Endothelial cell of umbilical vein (primary cell): ENCODE data around the gene PRIM2.
"Not testable (repeated sequence)": the region's sequence is repeated elsewhere in the genome, so short reads cannot be mapped to it uniquely, and the experiment has no call there.

Experiments
- CTCF ChIP-seq, 2 donors: IDR thresholded peaks; 1 replicate in 1 of 2; 2 replicates in 1 of 2; pipeline ENCODE4 v1.5.1; 2011; ENCODE audit warnings: low read length in 2 of 2, mild to moderate bottlenecking in 2 of 2, moderate library complexity in 2 of 2, control low read depth in 1 of 2, inconsistent platforms in 1 of 2, low read depth in 1 of 2; ENCODE audit not compliant: insufficient read depth in 1 of 2; ENCODE audit errors: extremely low read depth in 1 of 2
- EZH2 ChIP-seq: IDR thresholded peaks from 2 replicates; pipeline ENCODE4 v1.6.1; 2012; ENCODE audit warnings: borderline replicate concordance, low read depth, mild to moderate bottlenecking, moderate library complexity, low read length, inconsistent platforms; ENCODE audit not compliant: severe bottlenecking
- MAX ChIP-seq: IDR thresholded peaks from 2 replicates; pipeline ENCODE4 v1.6.1; 2011; ENCODE audit not compliant: insufficient read depth, insufficient read length
- MYC ChIP-seq: IDR thresholded peaks from one replicate; pipeline ENCODE4 v1.6.1; 2011; ENCODE audit warnings: mild to moderate bottlenecking, low read depth, low read length

- not testable (repeated sequence) for TF ChIP-seq CTCF (IDR thresholded peaks at IDR 0.05; ENCODE audit: extremely low read depth in 1 of 2, insufficient read depth in 1 of 2, low read depth in 1 of 2, low read length in 2 of 2); MAX; EZH2; MYC
Observed at GRCh38 chr6:57359766-57360165, 42.3 kb downstream of the PRIM2 start.
